SK-N-SH treated with all-trans-retinoic acid at 6 μM for 48 hours (cell line): Measurements from ENCODE around the gene SLC13A3.

Experiments used
- ARNTL ChIP-seq: fragments of 450-650 bp; formaldehyde crosslinking; IDR thresholded peaks from 2 replicates; pipeline ENCODE4 v1.5.0; 2020; ENCODE audit warnings: low read depth, mild to moderate bottlenecking, moderate library complexity, borderline replicate concordance
- CSDC2 ChIP-seq: fragments of 250-450 bp; sonication (Bioruptor Pico); IDR thresholded peaks from 2 replicates; pipeline ENCODE4 v1.5.0; 2020; ENCODE audit warnings: mild to moderate bottlenecking, moderate library complexity
- GLIS3 ChIP-seq: fragments of 250-450 bp; sonication (Bioruptor Pico); IDR thresholded peaks from 2 replicates; pipeline ENCODE4 v1.5.0; 2020; ENCODE audit warnings: mild to moderate bottlenecking, moderate library complexity
- ISL1 ChIP-seq: fragments of 250-450 bp; sonication (Bioruptor Pico); IDR thresholded peaks from 2 replicates; pipeline ENCODE4 v2.1.2; 2022; ENCODE audit warnings: mild to moderate bottlenecking, moderate library complexity
- PPARA ChIP-seq: fragments of 250-450 bp; sonication (Bioruptor Pico); IDR thresholded peaks from 2 replicates; pipeline ENCODE4 v1.5.0; 2020; ENCODE audit warnings: mild to moderate bottlenecking, borderline replicate concordance
- RARB ChIP-seq: fragments of 250-450 bp; sonication (Bioruptor Pico); IDR thresholded peaks from 2 replicates; pipeline ENCODE4 v1.8.0; 2021; ENCODE audit warnings: mild to moderate bottlenecking, moderate library complexity
- SNAI2 ChIP-seq: fragments of 250-450 bp; sonication (Bioruptor Pico); IDR thresholded peaks from 2 replicates; pipeline ENCODE4 v1.5.0; 2020; ENCODE audit warnings: mild to moderate bottlenecking, moderate library complexity
- TOX ChIP-seq: fragments of 250-450 bp; sonication (Bioruptor Pico); IDR thresholded peaks from 2 replicates; pipeline ENCODE4 v1.8.0; 2021; ENCODE audit warnings: mild to moderate bottlenecking, moderate library complexity, borderline replicate concordance
- TF ChIP-seq, protein P1 (sequence below): fragments of 250-450 bp; sonication (Bioruptor Pico); IDR thresholded peaks from 2 replicates; pipeline ENCODE4 v1.5.0; 2020; ENCODE audit warnings: mild to moderate bottlenecking, moderate library complexity

DNA sequence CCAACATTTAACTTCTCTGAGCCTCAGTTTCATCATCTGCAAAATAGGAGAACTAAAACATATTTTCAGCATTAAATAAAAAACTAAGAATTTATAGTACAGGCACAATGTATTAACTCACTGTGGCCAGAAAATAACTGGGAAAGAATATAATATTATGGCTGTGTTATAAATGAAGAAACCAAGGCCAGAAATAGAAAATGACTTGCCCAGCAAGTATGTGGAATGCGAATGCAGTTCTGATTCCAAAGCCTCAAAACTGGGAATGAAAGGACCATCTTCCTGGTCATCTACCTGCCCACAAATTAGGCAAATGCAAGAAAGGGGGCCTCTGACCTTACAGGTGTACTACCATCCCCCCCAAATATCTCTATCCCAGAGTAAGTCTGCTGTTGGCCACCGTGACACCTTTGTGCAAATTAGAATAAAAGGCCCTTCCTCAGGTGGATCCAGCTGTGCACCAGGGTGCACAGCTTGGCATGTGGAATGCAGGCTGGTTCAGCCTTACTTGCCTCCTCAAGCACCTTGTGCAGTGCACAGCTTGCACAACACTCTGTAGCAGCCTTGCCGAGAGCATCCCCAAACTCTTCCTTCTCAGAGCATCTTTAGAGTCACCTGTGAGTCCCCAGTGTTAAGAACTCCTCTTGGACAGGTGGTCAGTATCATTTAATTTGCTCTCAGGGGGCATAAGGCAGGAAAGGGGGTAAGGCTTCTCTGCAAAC lies 4.4 kb downstream of the SLC13A3 start:
- TF ChIP-seq TOX (no peak), PPARA (CRISPR knock-in tag) (no peak), CSDC2 (CRISPR knock-in tag) (no peak), ISL1 (CRISPR knock-in tag) (no peak), SNAI2 (CRISPR knock-in tag) (no peak), RARB (CRISPR knock-in tag) (no peak), GLIS3 (CRISPR knock-in tag) (no peak), ARNTL (CRISPR knock-in tag) (no peak)
- TF ChIP-seq, protein P1, sequence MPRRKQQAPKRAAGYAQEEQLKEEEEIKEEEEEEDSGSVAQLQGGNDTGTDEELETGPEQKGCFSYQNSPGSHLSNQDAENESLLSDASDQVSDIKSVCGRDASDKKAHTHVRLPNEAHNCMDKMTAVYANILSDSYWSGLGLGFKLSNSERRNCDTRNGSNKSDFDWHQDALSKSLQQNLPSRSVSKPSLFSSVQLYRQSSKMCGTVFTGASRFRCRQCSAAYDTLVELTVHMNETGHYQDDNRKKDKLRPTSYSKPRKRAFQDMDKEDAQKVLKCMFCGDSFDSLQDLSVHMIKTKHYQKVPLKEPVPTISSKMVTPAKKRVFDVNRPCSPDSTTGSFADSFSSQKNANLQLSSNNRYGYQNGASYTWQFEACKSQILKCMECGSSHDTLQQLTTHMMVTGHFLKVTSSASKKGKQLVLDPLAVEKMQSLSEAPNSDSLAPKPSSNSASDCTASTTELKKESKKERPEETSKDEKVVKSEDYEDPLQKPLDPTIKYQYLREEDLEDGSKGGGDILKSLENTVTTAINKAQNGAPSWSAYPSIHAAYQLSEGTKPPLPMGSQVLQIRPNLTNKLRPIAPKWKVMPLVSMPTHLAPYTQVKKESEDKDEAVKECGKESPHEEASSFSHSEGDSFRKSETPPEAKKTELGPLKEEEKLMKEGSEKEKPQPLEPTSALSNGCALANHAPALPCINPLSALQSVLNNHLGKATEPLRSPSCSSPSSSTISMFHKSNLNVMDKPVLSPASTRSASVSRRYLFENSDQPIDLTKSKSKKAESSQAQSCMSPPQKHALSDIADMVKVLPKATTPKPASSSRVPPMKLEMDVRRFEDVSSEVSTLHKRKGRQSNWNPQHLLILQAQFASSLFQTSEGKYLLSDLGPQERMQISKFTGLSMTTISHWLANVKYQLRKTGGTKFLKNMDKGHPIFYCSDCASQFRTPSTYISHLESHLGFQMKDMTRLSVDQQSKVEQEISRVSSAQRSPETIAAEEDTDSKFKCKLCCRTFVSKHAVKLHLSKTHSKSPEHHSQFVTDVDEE (CRISPR knock-in tag), result no peak
